ENCODE data around the gene HIF3A.

The HIF3A gene

DNA sequence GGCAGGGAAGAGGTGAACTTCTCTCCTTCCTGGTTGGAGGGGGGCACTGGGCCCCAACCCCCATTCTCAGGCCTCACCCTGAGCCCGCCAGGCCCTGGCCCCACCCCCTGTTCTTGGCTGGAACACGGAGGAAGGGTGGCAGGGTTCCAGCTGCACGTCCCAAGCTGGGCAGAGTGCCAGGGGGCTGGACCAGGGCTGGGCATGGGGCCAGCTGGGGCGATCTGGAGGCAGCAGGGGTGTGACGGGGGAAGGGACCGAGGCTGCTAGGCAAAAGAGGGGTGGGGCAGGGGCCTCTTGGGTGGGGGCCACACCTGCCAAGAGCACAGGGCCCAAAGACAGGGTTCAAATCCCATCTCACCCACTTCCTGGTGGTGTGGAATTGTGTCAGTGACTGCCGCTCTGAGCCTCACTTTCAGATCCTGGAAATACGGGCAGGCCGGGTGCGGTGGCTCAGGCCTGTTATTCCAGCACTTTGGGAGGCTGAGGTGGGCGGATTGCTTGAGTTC, 2.2 kb downstream of the HIF3A start:
- no peaks in the 10 kb centered on the region for H3K36me3 ChIP-seq
- no peak overlapping the region for H3K4me3 ChIP-seq (ENCODE audit: low read depth, low read length)
- no peak for TF ChIP-seq CTCF (IDR thresholded peaks at IDR 0.05; ENCODE audit: low read depth, low read length)
- H3K27me3 ChIP-seq = no peaks in the 10 kb centered on the region; the same call in 1 of the 2 replicates
- no peaks in the 10 kb centered on the region for H3K9me3 ChIP-seq
- peaks cover 25% of the 10 kb centered on the region for H3K4me1 ChIP-seq
- peak; percentile 97 for DNase-seq

GRCh38 chr19:46299695-46300094, 2.9 kb downstream of the HIF3A start:
- Histone ChIP-seq H3K4me1 (peaks cover 25% of the 10 kb centered on the region), H3K4me3 (ENCODE audit: low read depth, low read length) (no peak overlapping the region), H3K36me3 (no peaks in the 10 kb centered on the region), H3K9me3 (no peaks in the 10 kb centered on the region), H3K27me3 (no peaks in the 10 kb centered on the region; the same call in 1 of the 2 replicates)
- no peak for DNase-seq
- no peak for TF ChIP-seq CTCF (IDR thresholded peaks at IDR 0.05; ENCODE audit: low read depth, low read length)

DNA sequence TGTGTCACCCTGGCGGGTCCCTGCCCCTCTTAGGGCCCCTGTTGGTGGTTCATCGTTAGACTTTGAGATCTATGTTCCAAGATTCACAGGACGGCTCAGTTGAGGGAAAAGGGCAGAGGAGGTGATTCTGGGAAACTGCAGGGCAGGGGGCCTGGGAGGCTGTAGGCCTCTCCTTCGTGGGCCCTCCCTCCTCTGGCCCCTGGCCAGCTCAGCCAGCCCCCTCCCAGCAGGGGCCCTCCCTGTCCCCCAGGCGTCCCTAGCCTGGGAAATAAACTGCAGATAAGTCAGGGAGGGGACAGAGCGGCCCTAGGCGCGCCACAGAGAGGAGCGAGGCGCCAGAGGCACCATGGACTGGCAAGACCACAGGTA, 6.5 kb downstream of the HIF3A start:
- H3K27me3 ChIP-seq = no peaks in the 10 kb centered on the region
- no peaks in the 10 kb centered on the region for H3K36me3 ChIP-seq
- no peak for TF ChIP-seq CTCF (IDR thresholded peaks at IDR 0.05; ENCODE audit: low read depth, low read length)
- H3K4me3 ChIP-seq (ENCODE audit: low read depth, low read length) = no peak overlapping the region
- peaks cover 24% of the 10 kb centered on the region for H3K4me1 ChIP-seq
- no peaks in the 10 kb centered on the region for H3K9me3 ChIP-seq
- DNase-seq = no peak

GRCh38 chr19:46303691-46304397, 7.0 kb downstream of the HIF3A start:
- Histone ChIP-seq H3K9me3 (no peaks in the 10 kb centered on the region), H3K4me3 (ENCODE audit: low read depth, low read length) (no peak overlapping the region), H3K4me1 (peaks cover 19% of the 10 kb centered on the region), H3K27me3 (no peaks in the 10 kb centered on the region), H3K36me3 (no peaks in the 10 kb centered on the region)
- DNase-seq = peak; percentile 48
- TF ChIP-seq CTCF (IDR thresholded peaks at IDR 0.05; ENCODE audit: low read depth, low read length) = no peak

DNA sequence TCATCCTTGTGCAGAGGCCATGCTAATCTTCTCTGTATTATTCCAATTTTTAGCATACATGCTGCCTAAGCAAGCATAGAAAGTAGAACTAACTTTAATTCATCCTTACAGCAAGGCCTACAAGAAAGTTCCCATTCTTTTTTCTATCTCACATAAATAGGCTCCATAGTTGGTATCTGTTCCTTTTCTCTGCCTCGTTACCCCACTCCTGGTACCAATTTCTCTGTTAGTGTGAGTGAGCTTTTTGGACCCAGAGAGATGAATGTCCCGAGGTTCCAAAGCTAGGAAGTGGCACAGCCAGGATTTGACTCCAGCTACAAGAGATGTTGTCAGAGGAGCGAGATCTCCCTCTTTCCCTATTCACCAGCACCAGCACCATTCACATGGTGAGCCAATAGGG, 9.7 kb downstream of the HIF3A start:
- H3K36me3 ChIP-seq = no peaks in the 10 kb centered on the region
- H3K4me1 ChIP-seq = no peaks in the 10 kb centered on the region; the same call in 1 of the 2 replicates
- no peaks in the 10 kb centered on the region for H3K27me3 ChIP-seq
- no peaks in the 10 kb centered on the region for H3K9me3 ChIP-seq
- TF ChIP-seq CTCF (IDR thresholded peaks at IDR 0.05; ENCODE audit: low read depth, low read length) = no peak
- no peak for DNase-seq
- no peak overlapping the region for H3K4me3 ChIP-seq (ENCODE audit: low read depth, low read length)

DNA sequence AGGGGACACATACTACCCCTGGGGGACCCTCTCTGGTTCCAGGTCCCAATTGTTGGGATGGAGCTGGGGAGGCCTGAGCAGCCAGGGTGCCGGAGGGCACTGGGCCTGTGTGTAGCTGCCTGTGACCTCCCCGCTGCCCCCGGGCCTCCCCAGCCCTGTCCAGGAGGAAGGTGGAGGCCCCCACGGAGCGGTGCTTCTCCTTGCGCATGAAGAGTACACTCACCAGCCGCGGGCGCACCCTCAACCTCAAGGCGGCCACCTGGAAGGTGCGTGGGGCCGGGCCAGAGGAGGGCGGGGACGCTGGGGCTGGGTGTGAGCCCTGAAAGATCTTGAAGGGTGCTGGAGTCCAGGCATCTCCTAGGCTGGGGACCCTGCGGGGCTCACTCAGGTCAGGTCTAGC, 11.7 kb downstream of the HIF3A start:
- no peak for TF ChIP-seq CTCF (IDR thresholded peaks at IDR 0.05; ENCODE audit: low read depth, low read length)

More for the DNA sequence above, 11.7 kb downstream of the HIF3A start:
- no peak for DNase-seq
- no peaks in the 10 kb centered on the region for H3K27me3 ChIP-seq
- H3K9me3 ChIP-seq = no peaks in the 10 kb centered on the region
- no peak overlapping the region for H3K4me3 ChIP-seq (ENCODE audit: low read depth, low read length)
- no peaks in the 10 kb centered on the region for H3K4me1 ChIP-seq
- H3K36me3 ChIP-seq = no peaks in the 10 kb centered on the region

Data from BE2C (cell line).